Kidney capillary endothelial cell (primary cell): ENCODE measurements around the gene POLA2.
"Not testable (repeated sequence)": the region's sequence is repeated elsewhere in the genome, so short reads cannot be mapped to it uniquely, and the experiment has no call there.

Experiments used
- DNase-seq: peaks from one replicate; pipeline ENCODE4 v3.0.0-alpha.2; 2018; ENCODE audit warnings: low spot score

The POLA2 gene

DNA sequence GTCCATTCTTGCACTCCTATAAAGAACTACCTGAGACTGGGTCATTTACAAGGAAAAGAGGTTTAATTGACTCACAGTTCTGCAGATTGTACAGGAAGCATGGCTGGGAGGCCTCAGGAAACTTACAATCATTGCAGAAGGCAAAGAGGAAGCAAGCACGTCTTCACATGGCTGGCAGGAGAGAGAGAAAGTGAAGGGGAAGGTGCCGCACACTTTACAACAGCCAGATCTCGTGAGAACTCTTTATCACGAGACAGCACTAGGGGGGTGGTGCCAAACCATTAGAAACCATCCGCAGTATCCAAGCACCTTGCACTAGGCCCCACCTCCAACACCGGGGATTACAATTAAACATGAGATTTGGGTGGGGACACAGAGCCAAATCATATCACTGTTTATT is 19.4 kb upstream of the POLA2 start:
- no peak for DNase-seq

DNA sequence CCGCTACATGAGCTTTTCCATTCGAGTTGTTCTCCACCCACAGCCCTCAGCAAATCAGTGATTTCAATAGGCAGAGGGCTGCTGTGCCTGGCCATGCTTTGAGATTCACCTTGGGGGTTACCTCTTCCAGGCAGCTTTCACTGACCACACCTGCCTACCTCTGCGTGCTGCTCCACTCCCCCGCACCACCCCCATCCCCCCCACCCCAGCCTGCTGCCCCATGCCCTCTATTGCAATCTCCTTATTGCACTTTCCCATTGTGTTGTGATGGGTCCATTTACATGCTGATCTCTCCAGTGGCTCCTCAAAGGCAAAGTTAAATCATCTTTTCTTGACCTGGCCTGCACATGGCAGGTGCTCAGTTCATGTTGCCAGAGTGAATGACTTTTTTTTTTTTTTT is 18.0 kb upstream of the POLA2 start:
- no peak for DNase-seq

DNA sequence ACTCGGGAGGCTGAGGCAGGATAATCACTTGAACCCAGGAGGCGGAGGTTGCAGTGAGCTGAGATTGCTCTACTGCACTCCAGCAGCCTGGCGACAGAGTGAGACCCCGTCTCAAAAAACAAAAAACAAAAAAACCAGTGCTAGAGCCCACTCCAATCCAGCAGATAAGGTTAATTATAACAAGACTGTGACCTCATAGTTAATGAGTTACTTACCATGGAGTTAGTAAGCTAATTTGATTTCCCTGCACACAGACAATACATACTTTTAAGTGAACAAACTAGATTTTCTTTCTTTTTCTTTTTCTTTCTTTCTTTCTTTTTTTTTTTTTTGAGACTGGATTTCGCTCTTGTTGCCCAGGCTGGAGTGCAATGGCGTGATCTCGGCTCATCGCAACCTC is 16.7 kb upstream of the POLA2 start:
- DNase-seq, result not testable (repeated sequence)

GRCh38 chr11:65246506-65246905 is 15.3 kb upstream of the POLA2 start:
- DNase-seq, result no peak

- not testable (repeated sequence) for DNase-seq
Measured at GRCh38 chr11:65248184-65248710, 13.5 kb upstream of the POLA2 start.

- no peak for DNase-seq
Measured at GRCh38 chr11:65251476-65251875, 10.3 kb upstream of the POLA2 start.

DNA sequence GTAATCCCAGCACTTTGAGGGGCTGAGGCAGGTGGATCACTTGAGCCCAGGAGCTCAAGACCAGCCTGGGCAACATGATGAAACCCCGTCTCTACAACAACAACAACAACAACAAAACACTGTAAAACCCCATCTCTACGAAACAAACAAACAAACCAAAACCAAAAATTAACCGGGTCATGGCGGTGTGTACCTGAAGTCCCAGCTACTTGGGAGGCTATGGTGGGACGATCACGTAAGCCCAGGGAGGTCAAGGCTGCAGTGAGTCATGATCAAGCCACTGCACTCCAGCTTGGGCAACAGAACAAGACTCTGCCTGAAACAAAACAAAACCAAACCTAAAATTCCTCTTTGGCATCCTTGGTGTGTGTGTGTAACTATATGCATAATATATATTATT is 7.0 kb upstream of the POLA2 start:
- DNase-seq, result no peak

DNA sequence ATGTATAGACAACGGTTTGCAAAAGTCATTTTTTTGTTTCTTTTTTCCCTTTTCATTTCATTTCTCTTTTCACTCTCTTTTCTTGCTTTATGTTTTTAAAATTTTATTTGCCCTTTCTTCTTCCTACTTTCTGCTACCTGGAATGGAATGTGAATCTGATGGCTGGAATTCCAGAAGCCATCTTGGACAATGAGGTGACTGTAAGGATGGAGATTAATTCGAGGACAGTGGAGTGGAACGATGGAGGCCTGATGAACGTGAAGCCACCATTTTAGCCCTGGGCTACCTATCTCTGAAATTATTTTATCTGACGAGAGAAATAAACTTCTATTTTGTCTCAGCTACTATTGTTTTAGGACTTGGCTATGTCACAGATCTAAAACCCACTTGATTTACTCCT is 2.8 kb upstream of the POLA2 start:
- no peak for DNase-seq

GRCh38 chr11:65260302-65260701 is 1.5 kb upstream of the POLA2 start:
- DNase-seq, result no peak

- DNase-seq, result no peak
Measured at GRCh38 chr11:65260756-65261590, 789 bp upstream of the POLA2 start.

DNA sequence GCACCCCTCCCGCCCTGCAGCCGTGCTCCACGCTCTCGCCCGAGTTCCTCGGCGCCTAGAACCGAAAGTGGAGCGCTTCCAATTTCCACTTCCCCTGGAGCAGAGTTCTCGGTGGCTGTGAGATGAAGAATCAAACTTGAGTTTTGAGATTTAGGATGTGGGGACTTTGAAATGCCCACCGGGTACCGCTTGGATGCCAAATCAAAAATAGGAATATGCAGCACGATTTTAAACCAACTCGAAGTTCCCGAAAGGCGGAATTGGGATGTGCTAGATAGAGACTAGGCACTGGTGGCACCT is 569 bp downstream of the POLA2 start:
- no peak for DNase-seq

GRCh38 chr11:65262776-65263175 is 1.0 kb downstream of the POLA2 start:
- DNase-seq, result no peak

- DNase-seq, result not testable (repeated sequence)
Measured at GRCh38 chr11:65264747-65265146, 3.0 kb downstream of the POLA2 start.

GRCh38 chr11:65266210-65266609 is 4.4 kb downstream of the POLA2 start:
- no peak for DNase-seq

GRCh38 chr11:65274735-65275682 is 13.2 kb downstream of the POLA2 start:
- DNase-seq, result peak; percentile 95

DNA sequence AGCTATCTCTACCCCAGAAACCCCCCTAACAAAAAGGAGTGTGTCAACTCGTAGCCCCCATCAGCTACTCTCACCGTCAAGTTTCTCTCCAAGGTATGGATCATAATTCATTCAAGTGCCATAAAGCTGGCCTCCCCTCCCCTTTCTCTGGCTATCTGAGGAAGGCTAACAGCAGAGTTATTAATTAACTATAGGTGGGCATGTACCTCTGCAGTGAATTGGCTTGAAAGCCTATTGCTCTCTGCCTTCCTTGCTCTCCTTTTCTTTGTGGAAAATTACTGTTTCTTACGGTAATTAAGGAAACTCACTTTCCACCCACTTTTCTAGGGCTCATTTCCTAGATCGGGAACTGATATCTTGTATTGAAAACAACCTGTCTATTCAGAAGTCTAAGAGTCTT is 14.1 kb downstream of the POLA2 start:
- no peak for DNase-seq

DNA sequence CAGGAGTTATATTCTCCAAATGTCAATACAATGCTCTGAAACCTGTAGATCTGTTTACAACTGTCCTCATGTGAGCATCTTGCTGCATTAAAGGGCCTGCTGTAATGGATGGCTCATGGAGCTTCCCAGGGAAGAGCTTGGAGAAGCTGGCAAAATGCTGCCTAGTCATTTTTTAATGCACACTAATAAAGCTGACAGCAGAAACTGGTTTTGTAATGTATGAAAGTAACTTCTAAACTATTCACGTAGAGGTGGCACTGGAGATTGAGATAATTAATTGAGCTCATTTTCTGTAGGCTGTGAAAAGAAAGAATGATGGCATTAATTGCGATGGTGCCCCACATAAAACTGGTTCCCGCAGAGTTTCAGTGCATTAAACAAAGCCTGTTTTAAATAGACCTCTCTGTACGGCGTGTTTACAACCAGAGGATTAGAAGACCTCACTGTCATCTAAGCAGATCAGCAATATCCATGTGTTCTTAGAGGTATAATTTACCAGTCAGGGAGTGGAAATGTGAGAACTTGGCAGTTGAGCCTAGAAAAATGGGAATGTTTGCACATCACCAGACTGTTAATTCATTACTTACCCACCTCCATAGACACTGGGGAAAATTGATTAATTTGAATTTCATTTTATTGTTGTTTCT is 16.0 kb downstream of the POLA2 start:
- no peak for DNase-seq

- DNase-seq, result no peak
Measured at GRCh38 chr11:65278356-65278755, 16.6 kb downstream of the POLA2 start.

GRCh38 chr11:65279279-65279678 is 17.5 kb downstream of the POLA2 start:
- DNase-seq, result no peak

DNA sequence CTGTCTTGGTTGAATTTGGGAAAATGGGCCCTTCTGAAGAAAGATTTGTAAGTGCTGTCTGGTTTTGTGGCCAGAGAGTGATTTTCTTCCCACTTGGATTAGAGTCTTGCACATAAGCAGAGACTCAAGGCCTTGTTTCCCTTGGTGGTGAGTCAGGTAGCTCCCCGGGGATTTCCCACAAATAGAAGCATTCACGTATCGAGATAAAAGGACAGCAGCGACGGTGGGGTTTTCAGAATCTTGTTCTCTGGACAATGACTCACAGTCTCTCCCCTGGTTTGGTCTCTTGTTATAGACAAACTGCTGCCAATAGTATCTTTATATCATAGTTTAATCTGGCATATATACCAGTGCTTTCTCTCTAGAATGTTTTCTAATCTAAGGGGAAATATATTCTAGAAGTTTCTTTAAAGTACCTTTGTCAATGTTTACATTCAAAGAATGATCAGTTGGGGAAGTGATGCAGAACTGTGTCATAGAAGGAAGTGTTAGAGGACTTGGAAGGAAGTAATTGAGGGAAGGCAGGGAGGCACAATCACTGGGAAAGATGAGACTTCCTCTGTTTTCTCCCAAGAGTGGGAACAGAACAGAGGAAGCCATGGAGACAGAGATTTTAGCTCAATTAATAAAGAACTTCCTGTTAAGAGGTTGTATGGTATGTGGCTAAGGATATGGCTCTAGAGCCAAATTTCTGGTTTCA is 18.1 kb downstream of the POLA2 start:
- DNase-seq, result peak; percentile 94

- no peak for DNase-seq
Measured at GRCh38 chr11:65280646-65281045, 18.9 kb downstream of the POLA2 start.

- DNase-seq, result no peak
Measured at GRCh38 chr11:65286686-65287085, 24.9 kb downstream of the POLA2 start.
